GM21825 (cell line): Measurements from ENCODE around the gene GRIA1.
"Not testable (repeated sequence)": the region's sequence is repeated elsewhere in the genome, so short reads cannot be mapped to it uniquely, and the experiment has no call there.

ENCODE experiments used
- ATAC-seq: cut with Tn5 transposase; IDR thresholded peaks from one replicate; pipeline ENCODE4 v1.9.1; 2021; ENCODE audit warnings: mild to moderate bottlenecking, moderate library complexity; ENCODE audit not compliant: unreplicated experiment

The GRIA1 gene

DNA sequence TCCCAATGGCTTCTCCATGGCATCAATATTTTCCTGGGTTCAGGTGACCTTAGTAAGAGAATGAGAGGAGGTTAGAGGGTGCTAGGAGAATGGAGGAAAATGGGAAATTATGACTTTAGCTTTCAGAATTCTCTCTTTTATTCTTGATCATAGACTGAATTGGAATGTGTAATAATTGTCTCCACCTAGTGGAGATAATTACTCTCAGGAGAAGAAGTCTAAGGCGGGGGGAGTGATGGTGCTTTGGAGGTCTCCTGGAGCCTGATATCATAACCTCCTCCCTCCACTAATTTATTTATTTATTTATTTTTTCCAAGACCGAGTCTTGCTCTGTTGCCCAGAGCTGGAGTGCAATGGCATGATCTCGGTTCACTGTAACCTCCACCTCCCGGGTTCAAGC lies 221.3 kb downstream of the GRIA1 start:
- no peak for ATAC-seq

DNA sequence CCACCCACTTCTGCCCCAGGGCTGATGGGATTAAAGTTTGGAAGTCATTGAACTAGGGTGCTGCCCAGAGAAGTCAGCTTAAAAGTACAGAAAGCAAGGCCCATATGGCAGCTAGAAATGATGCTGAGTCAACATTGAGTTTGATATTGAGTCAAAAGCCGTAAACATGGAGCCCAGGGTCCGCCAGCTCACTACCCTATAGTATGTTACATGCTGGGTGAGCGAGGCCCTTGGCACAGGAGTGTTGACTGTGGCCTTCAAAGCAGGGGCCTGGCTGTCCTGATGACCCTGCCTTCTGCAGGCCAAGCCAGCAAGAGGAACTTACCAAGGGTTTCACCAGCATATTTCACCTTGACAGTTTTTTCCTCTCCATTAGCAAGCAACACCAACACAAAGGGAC lies 222.5 kb downstream of the GRIA1 start:
- no peak for ATAC-seq

DNA sequence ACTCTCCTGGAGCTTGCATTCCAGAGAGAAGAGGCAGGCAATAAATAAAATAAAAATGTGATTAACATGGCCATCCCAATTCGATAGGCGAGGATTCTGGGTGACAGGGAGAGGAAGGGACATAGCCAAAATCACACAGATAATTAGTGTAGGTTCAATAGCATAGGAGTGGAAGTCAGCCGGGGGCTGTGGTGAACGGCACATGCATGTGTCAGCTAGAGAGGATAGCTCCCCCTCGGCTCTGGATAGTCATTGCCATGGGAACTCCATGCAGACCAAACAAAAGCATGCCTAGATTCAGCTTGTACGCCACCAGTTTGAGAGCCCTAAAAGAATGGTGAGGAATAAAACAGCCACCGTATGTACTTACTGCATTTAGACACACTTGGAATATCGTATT lies 223.5 kb downstream of the GRIA1 start:
- ATAC-seq: no peak

DNA sequence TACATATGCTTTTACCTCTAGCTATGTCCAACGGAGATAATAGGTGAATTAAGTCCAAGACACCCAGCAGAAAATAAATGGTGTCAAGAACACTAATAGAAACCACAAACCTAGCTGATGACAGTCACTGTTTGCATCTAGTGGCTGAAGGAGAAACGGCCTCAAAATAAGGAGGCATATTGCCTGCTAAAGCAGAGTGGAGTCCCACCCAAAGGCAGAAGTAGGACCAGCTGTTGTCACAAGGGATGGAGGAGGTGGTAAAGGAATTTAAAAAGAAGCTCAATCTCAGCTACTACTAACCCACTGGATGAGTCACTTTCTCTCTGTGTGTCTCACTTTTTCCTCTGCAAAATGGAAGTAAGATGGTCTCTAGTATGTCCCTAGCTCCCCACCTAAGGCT lies 224.3 kb downstream of the GRIA1 start:
- no peak for ATAC-seq

DNA sequence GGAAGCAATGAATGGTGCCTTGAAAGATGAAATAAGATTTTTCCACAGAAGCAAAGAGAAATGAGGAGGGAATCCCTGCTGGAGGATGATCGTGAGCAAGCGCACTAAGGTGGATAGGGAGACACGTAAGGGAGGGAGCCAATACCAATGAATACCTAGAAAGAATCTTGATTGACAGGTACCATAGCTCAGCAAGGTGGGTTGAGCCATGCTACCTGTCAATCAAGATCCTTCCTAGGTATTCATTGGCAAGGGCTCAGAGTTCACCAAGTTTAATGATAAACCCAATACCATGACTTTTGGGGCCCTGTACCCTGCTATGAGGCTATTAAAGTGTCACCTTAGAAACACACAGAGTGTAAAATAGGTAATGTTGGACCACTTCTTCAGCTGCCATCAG lies 226.8 kb downstream of the GRIA1 start:
- no peak for ATAC-seq

DNA sequence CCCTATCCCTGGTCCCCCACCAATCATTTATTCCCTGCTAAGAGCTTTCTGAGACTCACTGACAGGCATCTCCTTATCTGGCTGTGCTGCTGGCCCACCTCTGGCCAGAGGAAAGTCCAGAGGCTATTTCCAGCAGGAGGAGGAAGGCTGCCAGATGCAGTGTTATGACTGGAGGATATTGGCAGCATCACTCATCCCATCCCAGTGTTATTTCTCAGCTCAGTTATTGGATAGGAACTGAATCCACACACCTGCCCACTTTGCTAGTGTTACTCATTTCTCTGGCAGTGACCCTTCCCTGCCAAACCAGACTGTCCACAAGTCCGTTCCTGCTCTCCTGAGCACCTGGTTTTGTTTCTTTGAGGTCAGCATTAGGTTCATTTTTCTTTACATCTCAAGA lies 228.2 kb downstream of the GRIA1 start:
- ATAC-seq: no peak

DNA sequence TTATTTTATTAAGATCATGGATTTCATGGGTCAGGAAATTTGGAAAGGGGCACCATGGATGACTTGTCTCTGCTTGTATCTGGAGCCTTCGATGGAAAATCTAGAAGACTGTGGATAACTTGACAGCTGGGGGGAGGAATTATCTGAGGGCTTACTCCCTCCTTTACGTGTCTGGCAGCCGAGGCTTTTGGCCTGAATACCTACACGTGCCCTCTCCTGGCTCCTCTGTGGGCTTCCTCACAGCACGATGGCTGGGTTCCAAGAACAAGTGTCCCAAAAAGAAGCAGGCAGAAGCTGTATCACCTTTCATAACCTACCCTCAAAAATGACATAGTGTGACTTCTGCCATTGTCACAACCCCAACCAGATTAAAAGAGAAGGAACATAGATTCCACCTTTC lies 228.9 kb downstream of the GRIA1 start:
- no peak for ATAC-seq

DNA sequence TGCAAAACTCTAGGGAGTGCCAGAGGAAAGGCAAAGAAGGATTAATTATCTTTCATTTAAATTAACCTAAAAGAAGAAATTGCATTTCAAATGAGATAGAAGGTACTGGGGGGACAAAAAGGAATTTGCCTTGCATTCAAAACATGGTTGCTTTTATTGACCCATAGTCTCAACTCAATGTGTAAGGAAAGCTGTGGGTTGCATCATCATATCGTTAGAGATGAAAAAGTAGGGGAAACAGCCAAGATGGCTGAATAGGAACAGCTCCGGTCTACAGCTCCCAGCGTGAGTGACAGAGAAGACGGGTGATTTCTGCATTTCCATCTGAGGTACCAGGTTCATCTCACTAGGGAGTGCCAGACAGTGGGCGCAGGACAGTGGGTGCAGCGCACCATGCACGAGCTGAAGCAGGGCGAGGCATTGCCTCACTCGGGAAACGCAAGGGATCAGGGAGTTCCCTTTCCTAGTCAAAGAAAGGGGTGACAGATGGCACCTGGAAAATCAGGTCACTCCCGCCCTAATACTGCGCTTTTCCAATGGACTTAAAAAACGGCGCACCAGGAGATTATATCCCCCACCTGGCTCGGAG lies 232.6 kb downstream of the GRIA1 start:
- not testable (repeated sequence) for ATAC-seq

DNA sequence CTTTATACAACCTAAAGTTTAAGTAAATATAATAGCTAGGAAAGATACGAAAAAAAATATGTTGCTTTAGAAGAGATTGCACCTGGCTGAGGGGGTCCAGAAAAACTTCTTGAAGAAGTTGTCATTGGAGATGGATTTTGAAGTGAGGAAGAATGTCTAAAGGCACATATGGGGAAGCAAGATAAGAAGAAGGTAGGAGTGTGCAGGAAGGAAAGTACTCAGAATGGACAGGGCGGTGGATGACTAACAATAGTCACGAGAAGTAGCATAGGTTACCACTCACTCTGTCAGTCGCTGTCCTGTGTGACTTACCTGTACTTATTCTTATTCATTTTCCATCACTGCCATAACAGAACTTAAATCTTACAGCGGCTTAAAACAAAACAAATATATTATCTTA lies 251.6 kb downstream of the GRIA1 start:
- no peak for ATAC-seq

DNA sequence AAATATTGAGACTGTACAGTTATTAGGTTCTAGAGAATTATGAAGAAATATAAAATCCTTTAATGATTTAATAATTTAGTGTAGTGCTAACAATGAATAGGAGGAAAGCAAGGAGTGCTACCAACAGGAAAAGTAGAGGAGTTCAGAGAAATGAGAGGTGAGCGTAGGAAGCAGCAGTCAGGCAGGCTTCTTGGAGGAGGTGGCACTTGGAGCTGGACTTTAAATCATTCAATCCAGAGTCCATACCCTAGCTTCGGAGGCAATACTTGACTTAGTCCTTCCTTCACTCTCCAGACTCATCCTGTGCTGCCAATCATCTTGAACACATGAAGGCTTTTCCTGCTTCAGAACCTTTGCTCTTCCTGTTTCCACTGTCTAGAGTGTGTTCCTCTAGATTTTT lies 254.3 kb downstream of the GRIA1 start:
- ATAC-seq: no peak

DNA sequence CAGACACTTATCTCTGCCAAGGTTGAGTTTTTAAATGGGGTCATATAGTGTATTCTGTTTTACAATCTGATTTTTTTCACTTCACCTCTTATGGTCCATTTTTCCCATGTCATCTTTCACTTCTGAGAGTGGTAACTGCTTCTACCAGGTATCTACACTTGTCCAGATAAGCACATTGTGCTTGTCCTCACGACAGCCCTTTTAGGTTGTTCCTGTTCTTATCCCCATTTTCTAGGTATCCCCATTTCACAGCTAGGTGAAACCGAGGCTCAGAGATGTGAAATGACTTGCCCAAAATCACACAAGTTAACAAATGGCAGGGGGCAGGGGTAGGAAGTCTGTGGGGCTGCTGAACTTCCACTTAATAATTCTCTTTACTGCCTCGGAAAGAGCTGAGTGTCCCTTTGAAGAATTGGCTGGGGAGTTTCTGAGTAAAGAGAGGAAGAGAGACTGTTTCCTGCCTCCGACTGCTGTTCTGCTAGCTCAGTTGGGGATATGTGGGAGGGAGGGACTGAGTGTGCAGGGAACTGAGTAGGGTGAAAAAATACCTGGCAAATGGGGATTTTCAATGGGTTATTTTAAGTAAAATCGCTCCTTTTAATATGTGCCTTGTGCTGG lies 255.4 kb downstream of the GRIA1 start:
- ATAC-seq: no peak

DNA sequence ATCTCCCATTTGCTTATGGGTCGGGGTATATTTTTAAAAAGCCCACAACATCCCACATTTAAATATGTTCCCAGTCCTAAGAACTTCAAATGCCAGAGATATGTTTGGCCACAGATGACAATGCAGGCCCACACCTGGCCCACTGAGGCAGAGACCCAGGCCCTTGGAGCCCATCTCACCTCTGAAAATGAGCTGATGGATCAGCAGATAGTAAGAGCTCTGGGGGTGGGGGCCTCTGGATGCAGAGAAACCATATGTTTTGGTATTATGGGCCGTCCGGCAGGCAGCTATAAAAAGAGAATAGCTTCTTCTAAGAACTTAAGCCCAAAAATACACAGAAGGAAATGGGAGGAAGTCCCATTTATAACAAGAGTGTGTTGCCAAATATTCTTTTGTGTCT lies 256.0 kb downstream of the GRIA1 start:
- no peak for ATAC-seq

DNA sequence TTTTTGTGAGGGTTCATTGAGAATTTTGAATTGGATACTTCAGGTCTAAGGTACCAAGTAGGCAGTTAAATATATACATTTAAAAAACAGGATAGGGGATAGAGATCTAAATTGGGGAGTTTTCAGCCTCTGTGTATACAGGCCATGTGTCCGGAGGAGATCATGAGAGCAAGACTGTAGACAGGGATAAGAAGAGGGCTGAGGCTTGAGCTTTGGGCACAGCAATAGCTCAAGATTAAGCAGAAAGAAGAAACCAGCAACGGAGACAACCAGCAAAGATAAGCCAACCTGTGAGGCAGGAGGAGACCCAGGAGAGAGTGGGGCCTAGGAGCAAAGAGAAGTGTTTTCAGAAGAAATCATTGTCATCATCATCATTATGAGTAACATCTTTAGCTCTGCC lies 258.4 kb downstream of the GRIA1 start:
- ATAC-seq: no peak

DNA sequence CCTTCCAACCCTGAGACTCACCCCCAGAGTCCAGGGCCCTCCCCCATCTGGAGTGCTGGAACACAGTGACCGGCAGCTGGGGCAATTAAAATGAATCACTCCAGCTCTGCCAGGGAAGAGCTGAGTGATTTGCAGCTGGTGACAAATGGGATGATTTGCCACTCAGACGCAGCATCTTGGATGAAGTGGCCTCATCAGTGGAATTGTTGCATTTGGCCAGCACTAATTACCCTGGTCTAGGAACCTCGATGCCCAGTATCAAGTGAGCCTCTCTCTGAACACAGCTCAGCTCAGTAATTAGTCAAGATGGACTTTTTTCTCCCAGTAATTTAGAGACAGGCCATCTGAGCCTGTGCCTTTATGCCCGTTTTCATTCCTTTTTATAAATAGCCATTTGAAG lies 259.5 kb downstream of the GRIA1 start:
- ATAC-seq: no peak

DNA sequence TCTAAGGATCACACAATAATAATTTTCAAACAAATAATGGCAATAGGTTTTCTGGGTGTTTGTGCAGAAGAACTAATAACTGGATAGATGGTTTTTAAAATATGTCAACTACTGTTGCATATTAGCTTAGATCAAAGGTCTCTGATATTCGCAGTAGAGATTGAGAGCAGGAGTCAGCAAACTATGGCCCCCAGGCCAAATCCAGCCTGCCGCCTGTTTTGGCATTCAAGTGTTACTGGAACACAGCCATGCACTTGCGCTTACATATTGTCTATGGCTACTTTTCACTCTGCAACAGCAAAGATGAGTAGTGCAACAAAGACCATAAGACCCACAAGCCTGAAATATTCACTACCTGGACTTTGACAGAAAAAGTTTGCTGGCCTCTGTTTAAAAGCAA lies 260.8 kb downstream of the GRIA1 start:
- ATAC-seq: no peak

DNA sequence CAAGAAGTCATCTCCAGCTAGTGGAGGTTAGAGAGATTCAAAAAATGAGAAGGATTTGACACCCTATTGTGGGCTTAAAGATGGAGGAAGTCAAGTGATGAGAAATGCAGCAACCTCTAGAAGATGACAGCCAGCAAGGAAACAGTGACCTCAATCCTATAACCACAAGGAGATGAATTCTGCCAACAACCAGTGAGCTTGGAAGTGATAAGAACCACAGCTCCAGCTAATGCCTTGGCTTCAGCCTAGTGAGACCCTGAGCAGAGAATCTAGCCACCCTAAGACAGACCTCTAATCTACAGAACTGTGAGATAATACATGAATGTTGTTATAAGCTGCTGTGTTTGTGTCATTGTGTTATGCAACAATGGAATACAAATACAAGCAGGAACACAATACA lies 262.4 kb downstream of the GRIA1 start:
- ATAC-seq: no peak

DNA sequence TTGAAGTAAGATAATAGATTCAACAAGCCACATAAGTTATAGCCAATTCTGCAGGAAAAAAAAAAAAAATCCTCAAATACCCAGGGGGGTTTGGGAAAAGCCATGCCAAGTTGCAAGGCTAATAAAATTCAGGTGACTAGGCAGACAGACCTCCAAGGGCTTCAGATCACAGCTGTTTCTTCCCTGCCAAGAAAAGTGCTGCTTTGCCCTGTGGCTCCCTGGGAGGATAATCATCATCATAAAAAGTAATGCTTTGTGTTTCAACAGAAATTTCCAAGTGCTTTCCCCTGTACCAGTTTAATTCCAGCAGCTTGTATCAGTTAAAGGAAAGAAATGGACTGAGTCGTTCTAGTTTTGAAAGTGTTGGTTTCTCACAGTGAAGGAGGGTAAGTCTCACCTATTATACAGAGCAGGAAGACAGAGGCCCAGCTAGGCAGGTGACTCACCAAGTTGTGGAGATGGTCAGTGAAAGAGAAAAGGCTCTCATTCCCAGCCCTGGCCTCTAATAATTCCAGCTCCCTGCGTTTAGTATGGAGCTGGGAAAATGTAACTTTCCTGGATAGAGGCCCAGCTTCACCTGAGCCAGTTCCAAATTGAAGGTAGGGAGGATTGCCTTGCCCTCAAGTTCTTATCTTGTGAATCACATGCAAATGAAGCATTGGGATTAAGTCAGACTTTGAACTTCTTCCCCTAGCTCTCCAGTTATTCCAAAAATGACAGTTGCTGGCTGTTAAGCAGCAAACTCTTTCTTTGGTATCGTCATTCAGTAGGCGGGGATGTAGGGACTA lies 263.4 kb downstream of the GRIA1 start:
- ATAC-seq: no peak

DNA sequence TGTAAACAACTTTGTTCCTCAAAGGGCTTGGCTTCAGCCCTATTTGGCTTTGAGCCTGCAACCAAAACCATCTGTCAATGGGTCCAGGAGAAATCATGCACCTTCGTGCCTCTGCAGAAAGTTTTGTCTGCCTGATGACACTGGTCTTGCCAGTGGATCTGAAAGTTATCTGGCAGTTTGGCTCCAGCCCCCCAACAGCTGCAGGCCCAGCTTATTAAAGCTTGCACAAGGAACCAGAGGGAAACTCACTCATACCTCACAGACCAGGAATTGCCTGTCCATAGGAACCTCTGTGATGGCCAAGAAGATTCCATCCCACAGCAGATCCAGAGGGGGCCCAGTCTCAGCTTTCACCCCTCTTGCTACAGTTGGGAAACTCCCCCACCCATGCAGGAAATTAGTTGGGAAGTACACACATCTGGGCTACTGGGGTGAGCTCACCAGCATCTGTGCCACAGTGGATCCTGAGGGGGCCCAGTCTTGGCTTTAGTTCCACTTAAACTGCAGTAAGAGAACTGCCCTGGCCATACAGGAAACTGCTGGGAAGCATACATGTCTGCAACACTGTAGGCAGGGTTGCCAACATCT lies 265.5 kb downstream of the GRIA1 start:
- ATAC-seq: no peak

DNA sequence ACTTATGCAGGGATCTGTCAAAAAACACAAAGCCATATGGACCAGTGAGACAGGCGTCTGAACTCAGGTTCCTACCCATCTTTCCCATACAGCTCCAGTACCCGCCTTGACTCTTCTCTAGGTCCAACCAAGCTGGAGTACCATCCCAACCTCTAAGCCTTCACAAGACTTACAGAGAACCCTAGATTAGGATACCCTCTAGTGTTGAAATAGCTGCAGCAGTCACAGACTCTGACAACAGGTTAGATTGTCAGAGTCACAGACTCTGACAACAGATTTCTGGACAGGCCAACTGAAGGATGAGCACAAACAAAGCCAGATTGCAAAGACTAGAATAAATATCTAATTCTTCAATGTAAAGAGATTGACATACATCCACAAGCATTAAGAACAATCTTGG lies 266.1 kb downstream of the GRIA1 start:
- ATAC-seq: no peak

DNA sequence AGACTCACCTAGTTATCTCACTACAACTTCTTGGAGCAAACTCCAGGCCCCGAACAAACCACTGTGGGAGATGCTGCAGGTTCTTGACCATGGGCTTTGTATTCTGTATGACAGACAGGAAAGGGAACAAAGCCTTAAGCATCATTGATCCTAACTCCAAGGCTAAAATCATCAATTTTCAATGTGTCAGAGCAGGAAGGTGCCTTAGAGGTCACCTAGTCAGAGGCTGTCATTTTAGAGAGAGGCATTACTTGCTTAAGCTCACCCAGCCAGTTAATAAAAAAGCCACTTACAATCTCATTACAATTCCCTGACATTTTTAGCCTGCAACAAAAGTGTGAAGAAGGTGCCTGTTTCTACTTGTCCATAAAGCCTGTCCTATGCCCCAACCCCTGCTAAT lies 275.5 kb downstream of the GRIA1 start:
- no peak for ATAC-seq

DNA sequence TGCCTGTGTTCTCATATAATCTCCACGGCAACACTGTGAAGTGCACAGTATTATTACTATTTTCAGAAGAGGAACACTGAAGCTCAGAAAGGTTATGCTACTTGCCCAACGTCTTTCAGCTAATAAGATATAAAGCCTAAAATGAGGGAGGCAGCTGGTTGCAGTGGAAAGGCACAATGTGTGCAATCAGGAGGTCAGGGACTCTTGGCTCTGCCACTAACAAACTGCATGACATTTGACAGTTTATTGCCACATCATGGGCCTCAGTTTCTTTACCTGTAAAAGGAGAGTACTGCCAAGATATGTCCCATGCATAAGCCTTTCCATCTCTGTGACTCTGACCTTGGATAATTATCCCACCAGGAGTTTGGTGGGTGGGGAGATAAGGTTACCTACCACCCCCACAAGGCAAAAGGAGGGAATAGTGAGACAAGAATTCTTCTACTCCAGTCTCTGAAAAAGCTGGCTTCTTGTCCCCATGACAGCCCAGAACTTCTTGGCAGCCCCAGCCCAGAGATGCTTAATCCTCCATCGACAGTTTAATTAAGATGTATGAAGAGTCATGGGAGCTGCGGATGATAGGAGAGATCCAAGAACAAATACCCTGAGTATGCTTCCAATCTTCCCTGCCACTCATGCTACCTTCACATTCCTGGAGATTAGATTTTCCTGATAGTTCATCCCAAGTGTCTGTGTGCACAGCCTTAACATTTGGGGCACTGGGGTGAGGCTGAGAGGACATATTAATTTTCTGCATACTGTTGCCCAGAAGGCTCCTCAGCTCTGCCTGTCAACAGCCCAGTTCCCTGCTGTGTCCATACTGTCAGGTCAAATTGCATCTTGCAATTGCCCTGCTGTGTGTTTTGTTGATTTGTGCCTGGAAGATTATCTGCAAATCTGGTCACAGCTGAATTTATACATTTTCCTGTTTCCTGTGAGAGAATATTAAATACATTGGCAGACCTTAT lies 277.0 kb downstream of the GRIA1 start:
- no peak for ATAC-seq
